GM23338 (cell line): ENCODE measurements around the gene CCDC90B. TPM values are rescaled to one million over a fixed set of nuclear protein-coding genes. Genes with fewer than 3 reads are reported as not detected.

Experiments
- ATAC-seq: fragments of 200-7000 bp; cut with Tn5 transposase; 3 replicates; pipeline ENCODE4 v1.9.1; 2020
- DNase-seq: peaks from one replicate; pipeline ENCODE4 v3.0.0-alpha.2; 2015; ENCODE audit warnings: low spot score
- H2AFZ ChIP-seq: fragments of 200-600 bp; sonication (generic); 2 replicates; pipeline ENCODE4 v1.8.0; 2016; ENCODE audit warnings: antibody characterized with exemption, mild to moderate bottlenecking, moderate library complexity
- H3F3A ChIP-seq: fragments of 200-600 bp; sonication (generic); replicated peaks from 2 replicates; pipeline ENCODE4 v1.8.0; 2017; ENCODE audit warnings: antibody characterized with exemption, mixed run types, low read depth
- H3K27ac ChIP-seq: fragments of 200-600 bp; sonication (generic); 2 replicates; pipeline ENCODE4 v1.6.1; 2016; ENCODE audit warnings: low read depth
- H3K27me3 ChIP-seq: fragments of 200-600 bp; sonication (generic); 2 replicates; pipeline ENCODE4 v1.8.0; 2016; ENCODE audit warnings: mild to moderate bottlenecking, mixed run types, moderate library complexity; ENCODE audit not compliant: insufficient read depth
- H3K36me3 ChIP-seq: fragments of 200-600 bp; sonication (generic); 2 replicates; pipeline ENCODE4 v1.8.0; 2016; ENCODE audit warnings: mild to moderate bottlenecking; ENCODE audit not compliant: insufficient read depth
- H3K4me1 ChIP-seq: fragments of 200-600 bp; sonication (generic); 2 replicates; pipeline ENCODE4 v1.8.0; 2016; ENCODE audit warnings: mild to moderate bottlenecking, moderate library complexity; ENCODE audit not compliant: insufficient read depth
- H3K4me2 ChIP-seq: fragments of 200-600 bp; sonication (generic); 2 replicates; pipeline ENCODE4 v1.7.1; 2017; ENCODE audit warnings: mixed run types
- H3K4me3 ChIP-seq: fragments of 200-600 bp; sonication (generic); 2 replicates; pipeline ENCODE4 v1.6.1; 2016; ENCODE audit warnings: mixed run types
- H3K79me2 ChIP-seq: fragments of 200-600 bp; sonication (generic); replicated peaks from 2 replicates; pipeline ENCODE4 v1.8.0; 2017; ENCODE audit warnings: mild to moderate bottlenecking; ENCODE audit not compliant: insufficient read depth
- H3K9me2 ChIP-seq: fragments of 200-600 bp; sonication (generic); 2 replicates; pipeline ENCODE4 v1.8.0; 2017; ENCODE audit not compliant: insufficient read depth
- H4K20me1 ChIP-seq: fragments of 200-600 bp; sonication (generic); replicated peaks from 2 replicates; pipeline ENCODE4 v1.8.0; 2017; ENCODE audit warnings: mild to moderate bottlenecking; ENCODE audit not compliant: insufficient read depth
- H3K27ac Mint-ChIP-seq: 2 replicates; pipeline ENCODE4 v1.8.0; 2020; ENCODE audit warnings: inconsistent platforms, mild to moderate bottlenecking, moderate library complexity, mixed read lengths
- H3K27me3 Mint-ChIP-seq: 3 replicates; pipeline ENCODE4 v1.8.0; 2022; ENCODE audit warnings: low read depth, mild to moderate bottlenecking, moderate library complexity, mixed read lengths, inconsistent platforms; ENCODE audit not compliant: insufficient read depth, poor library complexity
- H3K36me3 Mint-ChIP-seq: 3 replicates; pipeline ENCODE4 v1.8.0; 2021; ENCODE audit warnings: low read depth, mild to moderate bottlenecking, inconsistent platforms, moderate library complexity, mixed read lengths
- H3K4me1 Mint-ChIP-seq: 3 replicates; pipeline ENCODE4 v1.8.0; 2020; ENCODE audit warnings: mild to moderate bottlenecking, inconsistent platforms, mixed read lengths
- H3K4me3 Mint-ChIP-seq: 3 replicates; pipeline ENCODE4 v1.8.0; 2021; ENCODE audit warnings: moderate library complexity, mild to moderate bottlenecking, inconsistent platforms, mixed read lengths
- H3K9me3 Mint-ChIP-seq: 3 replicates; pipeline ENCODE4 v1.8.0; 2020; ENCODE audit warnings: moderate library complexity, mild to moderate bottlenecking, inconsistent platforms, mixed read lengths
- CREB1 ChIP-seq: fragments of 250-450 bp; sonication (Bioruptor Pico); IDR thresholded peaks from 2 replicates; pipeline ENCODE4 v1.5.0; 2020; ENCODE audit warnings: low read depth, mild to moderate bottlenecking, moderate library complexity
- CTCF ChIP-seq, 2 experiments: fragments of 200-600 bp in 1 of 2; sonication (generic) in 1 of 2; conservative IDR thresholded peaks; 2 replicates each; pipeline versions ENCODE4 v1.5.1 to v1.6.1; 2016 to 2017; ENCODE audit warnings: antibody characterized with exemption in 2 of 2, low read depth in 2 of 2, mild to moderate bottlenecking in 2 of 2, moderate library complexity in 1 of 2
- EZH2 ChIP-seq: fragments of 200-600 bp; sonication (generic); IDR thresholded peaks from one replicate; pipeline ENCODE4 v1.8.0; 2017; ENCODE audit warnings: antibody characterized with exemption, mild to moderate bottlenecking, low read depth; ENCODE audit not compliant: unreplicated experiment
- EZH2phosphoT487 ChIP-seq: fragments of 200-600 bp; sonication (generic); IDR thresholded peaks from one replicate; pipeline ENCODE4 v1.8.1; 2018; ENCODE audit warnings: antibody characterized with exemption; ENCODE audit not compliant: unreplicated experiment
- JUNB ChIP-seq: IDR thresholded peaks from one replicate; pipeline ENCODE4 v1.6.1; 2016; ENCODE audit warnings: antibody characterized with exemption; ENCODE audit not compliant: unreplicated experiment
- NANOG ChIP-seq: IDR thresholded peaks from 2 replicates; pipeline ENCODE4 v1.6.1; 2016; ENCODE audit warnings: antibody characterized with exemption, borderline replicate concordance
- POLR2AphosphoS5 ChIP-seq: IDR thresholded peaks from 2 replicates; pipeline ENCODE4 v1.6.1; 2016; ENCODE audit warnings: antibody characterized with exemption, low read depth
- STAT1 ChIP-seq: IDR thresholded peaks from one replicate; pipeline ENCODE4 v1.6.1; 2016; ENCODE audit warnings: antibody characterized with exemption; ENCODE audit not compliant: unreplicated experiment
- ZNF114 ChIP-seq: fragments of 250-450 bp; sonication (Bioruptor Pico); IDR thresholded peaks from 2 replicates; pipeline ENCODE4 v1.5.0; 2020; ENCODE audit warnings: mild to moderate bottlenecking, moderate library complexity
- ZNF331 ChIP-seq: fragments of 250-450 bp; sonication (Bioruptor Pico); IDR thresholded peaks from 2 replicates; pipeline ENCODE4 v1.5.0; 2020; ENCODE audit warnings: low read depth, mild to moderate bottlenecking, moderate library complexity
- polyA plus RNA-seq: library from polyadenylated mRNA; unstranded; fragments of >200 nt; fragmentation: Nextera tagmentation; extraction: Ambion mirVana; gene quantifications from 2 replicates; pipeline ENCODE4 v1.2.1, GENCODE V29; 2016
- total RNA-seq: library from RNA; depleted of rRNA; stranded (reverse); fragments of >200 nt; shearing (Covaris generic); gene quantifications from 2 replicates; pipeline ENCODE4 v1.2.3, GENCODE V29; 2014
- TF ChIP-seq, protein P1 (sequence below): fragments of 250-450 bp; sonication (Bioruptor Pico); IDR thresholded peaks from 2 replicates; pipeline ENCODE4 v1.5.0; 2020; ENCODE audit warnings: mild to moderate bottlenecking, moderate library complexity
- TF ChIP-seq, protein P2 (sequence below): IDR thresholded peaks from 2 replicates; pipeline ENCODE4 v1.6.1; 2016; ENCODE audit warnings: antibody characterized with exemption
- TF ChIP-seq, protein P3 (sequence below): IDR thresholded peaks from one replicate; pipeline ENCODE4 v1.6.1; 2018; ENCODE audit warnings: antibody characterized with exemption; ENCODE audit not compliant: unreplicated experiment

The CCDC90B gene
- total and polyA plus RNA-seq, 2 experiments from 2014 or later = 55.1 to 89.0 TPM

- H4K20me1 ChIP-seq = no peaks in the 10 kb centered on the region
- H3K4me3 Mint-ChIP-seq = no peak overlapping the region
- H3K36me3 ChIP-seq = no peaks in the 10 kb centered on the region
- H3K27ac ChIP-seq = no peak overlapping the region
- H3K4me1 ChIP-seq = no peaks in the 10 kb centered on the region
- no peak overlapping the region for H2AFZ ChIP-seq
- no peak for TF ChIP-seq ZNF114 (CRISPR knock-in tag)
- TF ChIP-seq, protein P1, sequence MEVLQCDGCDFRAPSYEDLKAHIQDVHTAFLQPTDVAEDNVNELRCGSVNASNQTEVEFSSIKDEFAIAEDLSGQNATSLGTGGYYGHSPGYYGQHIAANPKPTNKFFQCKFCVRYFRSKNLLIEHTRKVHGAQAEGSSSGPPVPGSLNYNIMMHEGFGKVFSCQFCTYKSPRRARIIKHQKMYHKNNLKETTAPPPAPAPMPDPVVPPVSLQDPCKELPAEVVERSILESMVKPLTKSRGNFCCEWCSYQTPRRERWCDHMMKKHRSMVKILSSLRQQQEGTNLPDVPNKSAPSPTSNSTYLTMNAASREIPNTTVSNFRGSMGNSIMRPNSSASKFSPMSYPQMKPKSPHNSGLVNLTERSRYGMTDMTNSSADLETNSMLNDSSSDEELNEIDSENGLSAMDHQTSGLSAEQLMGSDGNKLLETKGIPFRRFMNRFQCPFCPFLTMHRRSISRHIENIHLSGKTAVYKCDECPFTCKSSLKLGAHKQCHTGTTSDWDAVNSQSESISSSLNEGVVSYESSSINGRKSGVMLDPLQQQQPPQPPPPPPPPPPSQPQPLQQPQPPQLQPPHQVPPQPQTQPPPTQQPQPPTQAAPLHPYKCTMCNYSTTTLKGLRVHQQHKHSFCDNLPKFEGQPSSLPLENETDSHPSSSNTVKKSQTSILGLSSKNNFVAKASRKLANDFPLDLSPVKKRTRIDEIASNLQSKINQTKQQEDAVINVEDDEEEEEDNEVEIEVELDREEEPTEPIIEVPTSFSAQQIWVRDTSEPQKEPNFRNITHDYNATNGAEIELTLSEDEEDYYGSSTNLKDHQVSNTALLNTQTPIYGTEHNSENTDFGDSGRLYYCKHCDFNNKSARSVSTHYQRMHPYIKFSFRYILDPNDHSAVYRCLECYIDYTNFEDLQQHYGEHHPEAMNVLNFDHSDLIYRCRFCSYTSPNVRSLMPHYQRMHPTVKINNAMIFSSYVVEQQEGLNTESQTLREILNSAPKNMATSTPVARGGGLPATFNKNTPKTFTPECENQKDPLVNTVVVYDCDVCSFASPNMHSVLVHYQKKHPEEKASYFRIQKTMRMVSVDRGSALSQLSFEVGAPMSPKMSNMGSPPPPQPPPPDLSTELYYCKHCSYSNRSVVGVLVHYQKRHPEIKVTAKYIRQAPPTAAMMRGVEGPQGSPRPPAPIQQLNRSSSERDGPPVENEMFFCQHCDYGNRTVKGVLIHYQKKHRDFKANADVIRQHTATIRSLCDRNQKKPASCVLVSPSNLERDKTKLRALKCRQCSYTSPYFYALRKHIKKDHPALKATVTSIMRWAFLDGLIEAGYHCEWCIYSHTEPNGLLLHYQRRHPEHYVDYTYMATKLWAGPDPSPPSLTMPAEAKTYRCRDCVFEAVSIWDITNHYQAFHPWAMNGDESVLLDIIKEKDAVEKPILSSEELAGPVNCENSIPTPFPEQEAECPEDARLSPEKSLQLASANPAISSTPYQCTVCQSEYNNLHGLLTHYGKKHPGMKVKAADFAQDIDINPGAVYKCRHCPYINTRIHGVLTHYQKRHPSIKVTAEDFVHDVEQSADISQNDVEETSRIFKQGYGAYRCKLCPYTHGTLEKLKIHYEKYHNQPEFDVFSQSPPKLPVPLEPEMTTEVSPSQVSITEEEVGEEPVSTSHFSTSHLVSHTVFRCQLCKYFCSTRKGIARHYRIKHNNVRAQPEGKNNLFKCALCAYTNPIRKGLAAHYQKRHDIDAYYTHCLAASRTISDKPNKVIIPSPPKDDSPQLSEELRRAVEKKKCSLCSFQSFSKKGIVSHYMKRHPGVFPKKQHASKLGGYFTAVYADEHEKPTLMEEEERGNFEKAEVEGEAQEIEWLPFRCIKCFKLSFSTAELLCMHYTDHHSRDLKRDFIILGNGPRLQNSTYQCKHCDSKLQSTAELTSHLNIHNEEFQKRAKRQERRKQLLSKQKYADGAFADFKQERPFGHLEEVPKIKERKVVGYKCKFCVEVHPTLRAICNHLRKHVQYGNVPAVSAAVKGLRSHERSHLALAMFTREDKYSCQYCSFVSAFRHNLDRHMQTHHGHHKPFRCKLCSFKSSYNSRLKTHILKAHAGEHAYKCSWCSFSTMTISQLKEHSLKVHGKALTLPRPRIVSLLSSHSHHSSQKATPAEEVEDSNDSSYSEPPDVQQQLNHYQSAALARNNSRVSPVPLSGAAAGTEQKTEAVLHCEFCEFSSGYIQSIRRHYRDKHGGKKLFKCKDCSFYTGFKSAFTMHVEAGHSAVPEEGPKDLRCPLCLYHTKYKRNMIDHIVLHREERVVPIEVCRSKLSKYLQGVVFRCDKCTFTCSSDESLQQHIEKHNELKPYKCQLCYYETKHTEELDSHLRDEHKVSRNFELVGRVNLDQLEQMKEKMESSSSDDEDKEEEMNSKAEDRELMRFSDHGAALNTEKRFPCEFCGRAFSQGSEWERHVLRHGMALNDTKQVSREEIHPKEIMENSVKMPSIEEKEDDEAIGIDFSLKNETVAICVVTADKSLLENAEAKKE = no peak
- no peak for TF ChIP-seq JUNB
- no peak for TF ChIP-seq NANOG
- TF ChIP-seq, protein P2, sequence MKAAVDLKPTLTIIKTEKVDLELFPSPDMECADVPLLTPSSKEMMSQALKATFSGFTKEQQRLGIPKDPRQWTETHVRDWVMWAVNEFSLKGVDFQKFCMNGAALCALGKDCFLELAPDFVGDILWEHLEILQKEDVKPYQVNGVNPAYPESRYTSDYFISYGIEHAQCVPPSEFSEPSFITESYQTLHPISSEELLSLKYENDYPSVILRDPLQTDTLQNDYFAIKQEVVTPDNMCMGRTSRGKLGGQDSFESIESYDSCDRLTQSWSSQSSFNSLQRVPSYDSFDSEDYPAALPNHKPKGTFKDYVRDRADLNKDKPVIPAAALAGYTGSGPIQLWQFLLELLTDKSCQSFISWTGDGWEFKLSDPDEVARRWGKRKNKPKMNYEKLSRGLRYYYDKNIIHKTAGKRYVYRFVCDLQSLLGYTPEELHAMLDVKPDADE = no peak
- TF ChIP-seq POLR2AphosphoS5 = no peak
- TF ChIP-seq CREB1 = no peak
- TF ChIP-seq, protein P3, sequence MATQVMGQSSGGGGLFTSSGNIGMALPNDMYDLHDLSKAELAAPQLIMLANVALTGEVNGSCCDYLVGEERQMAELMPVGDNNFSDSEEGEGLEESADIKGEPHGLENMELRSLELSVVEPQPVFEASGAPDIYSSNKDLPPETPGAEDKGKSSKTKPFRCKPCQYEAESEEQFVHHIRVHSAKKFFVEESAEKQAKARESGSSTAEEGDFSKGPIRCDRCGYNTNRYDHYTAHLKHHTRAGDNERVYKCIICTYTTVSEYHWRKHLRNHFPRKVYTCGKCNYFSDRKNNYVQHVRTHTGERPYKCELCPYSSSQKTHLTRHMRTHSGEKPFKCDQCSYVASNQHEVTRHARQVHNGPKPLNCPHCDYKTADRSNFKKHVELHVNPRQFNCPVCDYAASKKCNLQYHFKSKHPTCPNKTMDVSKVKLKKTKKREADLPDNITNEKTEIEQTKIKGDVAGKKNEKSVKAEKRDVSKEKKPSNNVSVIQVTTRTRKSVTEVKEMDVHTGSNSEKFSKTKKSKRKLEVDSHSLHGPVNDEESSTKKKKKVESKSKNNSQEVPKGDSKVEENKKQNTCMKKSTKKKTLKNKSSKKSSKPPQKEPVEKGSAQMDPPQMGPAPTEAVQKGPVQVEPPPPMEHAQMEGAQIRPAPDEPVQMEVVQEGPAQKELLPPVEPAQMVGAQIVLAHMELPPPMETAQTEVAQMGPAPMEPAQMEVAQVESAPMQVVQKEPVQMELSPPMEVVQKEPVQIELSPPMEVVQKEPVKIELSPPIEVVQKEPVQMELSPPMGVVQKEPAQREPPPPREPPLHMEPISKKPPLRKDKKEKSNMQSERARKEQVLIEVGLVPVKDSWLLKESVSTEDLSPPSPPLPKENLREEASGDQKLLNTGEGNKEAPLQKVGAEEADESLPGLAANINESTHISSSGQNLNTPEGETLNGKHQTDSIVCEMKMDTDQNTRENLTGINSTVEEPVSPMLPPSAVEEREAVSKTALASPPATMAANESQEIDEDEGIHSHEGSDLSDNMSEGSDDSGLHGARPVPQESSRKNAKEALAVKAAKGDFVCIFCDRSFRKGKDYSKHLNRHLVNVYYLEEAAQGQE = no peak
- TF ChIP-seq CTCF (conservative IDR thresholded peaks at IDR 0.05; ENCODE audit: low read depth in 2 of 2) = no peak
- TF ChIP-seq STAT1 = no peak
- TF ChIP-seq EZH2 = no peak
- no peak for TF ChIP-seq ZNF331 (CRISPR knock-in tag)
- no peak for TF ChIP-seq EZH2phosphoT487
- no peak for DNase-seq
- no peak overlapping the region for H3K4me3 ChIP-seq
- H3K27ac Mint-ChIP-seq = no peak overlapping the region
- peaks cover 12% of the 10 kb centered on the region; the same call in 1 of the 2 replicates for H3K9me2 ChIP-seq
- H3K27me3 ChIP-seq = no peaks in the 10 kb centered on the region
- H3K9me3 Mint-ChIP-seq = no peaks in the 10 kb centered on the region
- H3K27me3 Mint-ChIP-seq = no peaks in the 10 kb centered on the region
- H3K4me1 Mint-ChIP-seq = no peaks in the 10 kb centered on the region
- H3K36me3 Mint-ChIP-seq = no peaks in the 10 kb centered on the region
- no peak overlapping the region for H3K4me2 ChIP-seq
- ATAC-seq = no peak
- no peaks in the 10 kb centered on the region for H3K79me2 ChIP-seq
- no peaks in the 10 kb centered on the region for H3F3A ChIP-seq
These were observed 13.5 kb upstream of the CCDC90B start for GRCh38 chr11:83299681-83300080.
